ENCODE measurements around the gene CR1L.
"Not testable (repeated sequence)": the region's sequence is repeated elsewhere in the genome, so short reads cannot be mapped to it uniquely, and the experiment has no call there.

Gene CR1L

DNA sequence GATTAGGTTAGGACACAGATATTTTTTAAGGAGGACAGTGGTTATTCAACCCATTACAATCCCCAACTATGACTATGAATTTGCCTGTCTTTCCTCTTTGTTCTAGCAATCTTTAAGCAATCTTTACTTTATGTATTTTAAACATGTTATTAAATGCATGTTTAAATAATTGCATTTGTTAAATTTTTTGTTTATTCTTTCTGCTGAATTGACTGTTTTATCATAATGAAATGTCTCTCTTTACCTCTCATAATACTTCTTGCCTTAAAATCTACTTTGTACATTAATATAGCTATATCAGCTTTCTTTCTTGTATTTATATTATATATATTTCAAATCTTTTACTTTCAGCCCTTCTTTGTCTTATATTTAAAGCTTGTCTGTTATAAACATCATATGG, 46.1 kb downstream of the CR1L start:
- peaks cover 5% of the 10 kb centered on the region for H3K27me3 Mint-ChIP-seq (ENCODE audit: low read depth, poor library complexity)
- no peaks in the 10 kb centered on the region for H3K4me1 Mint-ChIP-seq
- TF ChIP-seq, protein P1, sequence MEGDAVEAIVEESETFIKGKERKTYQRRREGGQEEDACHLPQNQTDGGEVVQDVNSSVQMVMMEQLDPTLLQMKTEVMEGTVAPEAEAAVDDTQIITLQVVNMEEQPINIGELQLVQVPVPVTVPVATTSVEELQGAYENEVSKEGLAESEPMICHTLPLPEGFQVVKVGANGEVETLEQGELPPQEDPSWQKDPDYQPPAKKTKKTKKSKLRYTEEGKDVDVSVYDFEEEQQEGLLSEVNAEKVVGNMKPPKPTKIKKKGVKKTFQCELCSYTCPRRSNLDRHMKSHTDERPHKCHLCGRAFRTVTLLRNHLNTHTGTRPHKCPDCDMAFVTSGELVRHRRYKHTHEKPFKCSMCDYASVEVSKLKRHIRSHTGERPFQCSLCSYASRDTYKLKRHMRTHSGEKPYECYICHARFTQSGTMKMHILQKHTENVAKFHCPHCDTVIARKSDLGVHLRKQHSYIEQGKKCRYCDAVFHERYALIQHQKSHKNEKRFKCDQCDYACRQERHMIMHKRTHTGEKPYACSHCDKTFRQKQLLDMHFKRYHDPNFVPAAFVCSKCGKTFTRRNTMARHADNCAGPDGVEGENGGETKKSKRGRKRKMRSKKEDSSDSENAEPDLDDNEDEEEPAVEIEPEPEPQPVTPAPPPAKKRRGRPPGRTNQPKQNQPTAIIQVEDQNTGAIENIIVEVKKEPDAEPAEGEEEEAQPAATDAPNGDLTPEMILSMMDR (IDR thresholded peaks at IDR 0.05) = no peak
- no peak for DNase-seq
- no peak overlapping the region for H3K27ac Mint-ChIP-seq
- H3K9me3 Mint-ChIP-seq = no peaks in the 10 kb centered on the region
- H3K36me3 Mint-ChIP-seq (ENCODE audit: low read depth) = no peaks in the 10 kb centered on the region
- no peak overlapping the region for H3K4me3 Mint-ChIP-seq

DNA sequence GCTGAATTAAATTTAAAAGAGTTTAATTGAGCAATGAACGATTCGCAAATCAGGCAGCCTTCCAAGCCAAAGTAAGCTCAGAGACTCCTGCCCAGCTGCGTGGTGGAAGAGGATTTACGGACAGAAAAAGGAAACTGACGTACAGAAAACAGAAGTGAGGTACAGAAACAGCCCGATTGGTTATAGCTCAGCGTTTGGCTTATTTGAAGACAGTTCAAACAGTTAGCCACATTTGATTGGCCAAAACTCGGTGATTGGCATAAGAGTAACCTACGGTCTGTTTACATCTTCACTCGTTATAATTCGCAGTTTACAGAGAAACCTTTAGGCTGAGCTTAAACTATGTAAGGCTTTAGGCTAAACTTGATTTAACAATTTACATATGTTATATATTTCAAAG, 46.9 kb downstream of the CR1L start:
- no peaks in the 10 kb centered on the region for H3K36me3 Mint-ChIP-seq (ENCODE audit: low read depth)
- no peak overlapping the region for H3K4me3 Mint-ChIP-seq
- H3K9me3 Mint-ChIP-seq = no peaks in the 10 kb centered on the region
- peaks cover 5% of the 10 kb centered on the region for H3K27me3 Mint-ChIP-seq (ENCODE audit: low read depth, poor library complexity)
- H3K4me1 Mint-ChIP-seq = no peaks in the 10 kb centered on the region
- H3K27ac Mint-ChIP-seq = no peak overlapping the region
- TF ChIP-seq, protein P1 (IDR thresholded peaks at IDR 0.05) = no peak
- no peak for DNase-seq

DNA sequence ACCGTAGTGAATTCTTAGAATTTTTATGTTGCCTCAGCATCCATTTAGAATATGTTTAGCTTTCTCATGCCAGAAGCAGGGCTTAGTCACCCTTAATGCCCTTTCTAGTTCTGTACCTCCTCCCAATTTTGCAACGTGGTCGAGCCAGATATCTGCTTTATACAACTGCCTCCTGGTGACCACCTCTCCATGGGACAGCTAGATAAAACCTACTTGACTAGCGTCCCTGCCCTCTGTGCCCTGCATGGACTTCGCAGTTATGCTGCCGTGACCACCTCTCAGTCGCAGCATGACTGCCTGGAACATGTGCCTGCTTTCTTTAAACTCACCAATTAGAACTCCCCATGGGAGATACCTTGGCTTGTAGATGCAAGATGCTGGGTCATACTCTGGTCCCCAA, 47.4 kb downstream of the CR1L start:
- not testable (repeated sequence) for H3K27me3 Mint-ChIP-seq (ENCODE audit: low read depth, poor library complexity); H3K36me3 Mint-ChIP-seq (ENCODE audit: low read depth); DNase-seq; H3K4me1 Mint-ChIP-seq; H3K9me3 Mint-ChIP-seq; H3K4me3 Mint-ChIP-seq; H3K27ac Mint-ChIP-seq

DNA sequence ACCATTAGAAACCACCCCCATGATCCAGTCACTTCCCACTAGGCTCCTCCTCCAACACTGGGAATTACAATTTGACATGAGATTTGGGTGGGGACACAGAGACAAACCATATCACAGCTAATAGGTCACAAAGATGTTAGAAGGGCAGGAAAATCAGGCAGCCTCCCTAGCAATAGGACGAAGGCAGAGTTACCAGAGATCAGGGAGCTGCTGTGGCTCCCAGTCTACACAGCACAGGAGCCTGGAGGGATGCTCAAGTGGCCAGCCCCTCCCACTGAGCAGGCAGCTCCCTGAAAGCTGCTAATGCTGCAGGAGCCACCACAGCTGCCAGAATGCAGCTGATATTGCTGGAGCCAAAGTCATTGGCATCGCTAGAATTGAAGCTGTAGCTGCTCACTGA, 51.0 kb downstream of the CR1L start:
- Mint-ChIP-seq H3K27ac (no peak overlapping the region), H3K4me1 (no peaks in the 10 kb centered on the region), H3K27me3 (ENCODE audit: low read depth, poor library complexity) (peaks cover 2% of the 10 kb centered on the region), H3K4me3 (no peak overlapping the region), H3K9me3 (no peaks in the 10 kb centered on the region), H3K36me3 (ENCODE audit: low read depth) (no peaks in the 10 kb centered on the region)
- DNase-seq = no peak
- TF ChIP-seq, protein P1 (IDR thresholded peaks at IDR 0.05) = no peak

DNA sequence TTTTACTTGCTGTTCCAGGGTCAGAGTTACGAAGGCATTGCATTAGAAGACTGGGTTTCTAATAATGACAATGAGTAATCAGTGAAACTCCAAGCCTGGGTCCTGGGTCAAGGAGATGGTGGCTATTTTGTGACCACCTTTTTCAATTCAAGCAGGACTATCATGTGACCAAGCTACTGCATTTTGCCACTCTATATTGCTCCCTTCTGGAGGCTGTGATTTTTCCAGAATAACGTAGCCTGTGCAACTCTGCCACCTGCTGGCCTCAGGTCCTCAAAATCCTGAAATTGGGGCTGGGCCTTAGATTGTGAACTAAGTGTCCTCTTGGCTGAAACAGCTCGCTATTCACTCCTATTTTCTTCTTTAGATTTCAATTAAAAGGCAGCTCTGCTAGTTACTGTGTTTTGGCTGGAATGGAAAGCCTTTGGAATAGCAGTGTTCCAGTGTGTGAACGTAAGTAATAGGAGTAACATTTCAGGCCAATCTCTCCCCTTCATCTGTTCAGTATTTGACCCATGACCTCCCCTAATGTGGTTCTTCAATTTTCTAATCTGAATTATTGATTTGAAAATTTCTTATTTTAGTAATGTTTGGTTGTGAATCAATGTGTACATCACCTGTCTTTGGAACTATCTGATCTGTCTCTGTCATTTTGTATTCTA, 54.0 kb downstream of the CR1L start:
- Mint-ChIP-seq H3K27ac (no peak overlapping the region), H3K36me3 (ENCODE audit: low read depth) (no peaks in the 10 kb centered on the region), H3K27me3 (ENCODE audit: low read depth, poor library complexity) (no peaks in the 10 kb centered on the region), H3K4me1 (no peaks in the 10 kb centered on the region), H3K4me3 (no peak overlapping the region), H3K9me3 (no peaks in the 10 kb centered on the region)
- TF ChIP-seq, protein P1 (IDR thresholded peaks at IDR 0.05) = peak; percentile 54
- peak; percentile 61 for DNase-seq

DNA sequence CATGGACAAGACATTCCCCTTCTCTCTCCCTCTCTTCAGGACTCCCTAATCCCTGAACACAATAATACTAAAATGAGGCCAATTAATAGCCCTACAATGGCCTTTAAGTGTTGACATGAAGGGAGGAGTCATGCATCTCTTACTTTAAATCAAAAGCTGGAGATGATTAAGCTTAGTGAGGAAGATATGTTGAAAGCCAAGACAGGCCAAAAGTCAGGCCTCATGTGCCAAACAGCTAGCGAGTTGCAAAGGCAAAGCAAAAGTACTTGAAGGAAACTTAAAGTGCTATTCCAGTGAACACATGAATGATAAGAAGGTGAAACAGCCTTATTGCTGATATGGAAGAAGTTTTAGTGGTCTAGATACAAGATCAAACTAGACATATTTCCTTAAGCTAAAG, 57.4 kb downstream of the CR1L start:
- Mint-ChIP-seq H3K36me3 (ENCODE audit: low read depth) (no peaks in the 10 kb centered on the region), H3K27me3 (ENCODE audit: low read depth, poor library complexity) (no peaks in the 10 kb centered on the region), H3K27ac (no peak overlapping the region), H3K9me3 (no peaks in the 10 kb centered on the region), H3K4me1 (no peaks in the 10 kb centered on the region), H3K4me3 (no peak overlapping the region)
- TF ChIP-seq, protein P1 (IDR thresholded peaks at IDR 0.05) = no peak
- no peak for DNase-seq
